ENCODE data around the gene RAB11FIP5.

Gene RAB11FIP5

DNA sequence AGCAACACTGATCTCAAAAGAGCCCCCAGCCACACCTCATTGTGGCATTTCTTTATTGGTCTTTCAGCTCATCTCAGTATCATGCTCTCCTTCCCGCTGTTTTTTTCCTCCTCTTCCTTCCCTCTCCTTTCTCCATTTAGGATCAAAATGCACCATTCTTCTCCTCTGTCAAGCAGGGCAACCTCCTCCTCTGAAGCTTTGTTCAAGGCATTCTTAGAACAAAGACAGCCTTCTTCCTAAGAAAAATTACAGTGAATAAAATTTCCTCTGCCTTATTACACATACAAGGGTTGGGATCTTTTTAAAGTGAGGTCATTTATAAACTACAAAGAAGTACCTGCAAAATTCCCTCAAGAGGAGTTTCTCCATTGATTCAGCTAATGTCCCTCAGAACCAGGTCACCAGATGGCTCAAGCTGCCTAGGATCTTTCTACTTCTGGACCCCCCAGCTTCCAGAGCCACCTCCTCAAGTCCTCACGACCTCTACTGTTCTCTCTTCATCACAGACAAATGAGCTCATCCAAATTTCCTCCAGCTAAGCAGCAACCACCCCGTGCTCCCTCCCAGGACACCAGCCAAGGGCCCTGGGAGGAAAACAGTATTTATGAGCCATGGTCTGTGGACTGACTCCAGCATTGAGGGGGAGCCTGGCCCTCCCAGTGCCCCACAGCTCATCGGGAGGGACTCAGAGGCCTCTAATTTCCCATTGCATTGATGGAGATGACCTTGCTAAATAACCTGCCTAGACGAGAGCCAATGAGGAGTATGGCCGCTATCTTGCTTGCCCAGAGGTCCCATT, 59.2 kb downstream of the RAB11FIP5 start:
- no peak overlapping the region for H3K9ac ChIP-seq (ENCODE audit: low read depth, low read length)
- H3K4me1 ChIP-seq (ENCODE audit: control insufficient read depth, insufficient read depth, low read length) = no peaks in the 10 kb centered on the region
- H3K4me3 ChIP-seq (ENCODE audit: low read depth, low read length) = no peak overlapping the region
- H3K27me3 ChIP-seq (ENCODE audit: control insufficient read depth, insufficient read depth, low read length) = no peaks in the 10 kb centered on the region
- no peaks in the 10 kb centered on the region for H3K36me3 ChIP-seq (ENCODE audit: control insufficient read depth, insufficient read depth, low read length)
- no peaks in the 10 kb centered on the region for H3K9me3 ChIP-seq (ENCODE audit: control insufficient read depth, insufficient read depth, low read length)

DNA sequence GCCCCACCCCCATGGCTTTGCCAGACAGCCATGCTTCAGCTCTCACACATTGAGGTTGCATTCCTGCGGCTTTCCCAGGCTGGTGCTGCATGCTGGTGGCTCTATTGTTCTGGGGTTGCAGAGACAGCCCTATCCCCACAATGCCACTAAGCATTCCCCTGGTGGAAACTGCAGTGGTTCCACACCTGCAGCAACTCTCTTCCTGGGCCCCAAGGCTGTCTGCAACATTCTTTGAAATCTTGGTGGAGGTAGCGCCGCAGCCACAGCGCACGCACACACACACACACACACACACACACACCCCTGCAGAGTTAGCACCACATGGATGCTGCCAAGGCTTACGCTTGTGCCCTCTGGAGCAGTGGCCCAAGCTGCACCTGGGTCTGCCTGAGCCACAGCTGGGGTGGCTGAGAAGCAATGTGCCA, 62.6 kb downstream of the RAB11FIP5 start:
- H3K4me3 ChIP-seq (ENCODE audit: low read depth, low read length) = no peak overlapping the region
- H3K9me3 ChIP-seq (ENCODE audit: control insufficient read depth, insufficient read depth, low read length) = no peaks in the 10 kb centered on the region
- H3K36me3 ChIP-seq (ENCODE audit: control insufficient read depth, insufficient read depth, low read length) = no peaks in the 10 kb centered on the region
- H3K4me1 ChIP-seq (ENCODE audit: control insufficient read depth, insufficient read depth, low read length) = no peaks in the 10 kb centered on the region
- no peak overlapping the region for H3K9ac ChIP-seq (ENCODE audit: low read depth, low read length)
- H3K27me3 ChIP-seq (ENCODE audit: control insufficient read depth, insufficient read depth, low read length) = no peaks in the 10 kb centered on the region

DNA sequence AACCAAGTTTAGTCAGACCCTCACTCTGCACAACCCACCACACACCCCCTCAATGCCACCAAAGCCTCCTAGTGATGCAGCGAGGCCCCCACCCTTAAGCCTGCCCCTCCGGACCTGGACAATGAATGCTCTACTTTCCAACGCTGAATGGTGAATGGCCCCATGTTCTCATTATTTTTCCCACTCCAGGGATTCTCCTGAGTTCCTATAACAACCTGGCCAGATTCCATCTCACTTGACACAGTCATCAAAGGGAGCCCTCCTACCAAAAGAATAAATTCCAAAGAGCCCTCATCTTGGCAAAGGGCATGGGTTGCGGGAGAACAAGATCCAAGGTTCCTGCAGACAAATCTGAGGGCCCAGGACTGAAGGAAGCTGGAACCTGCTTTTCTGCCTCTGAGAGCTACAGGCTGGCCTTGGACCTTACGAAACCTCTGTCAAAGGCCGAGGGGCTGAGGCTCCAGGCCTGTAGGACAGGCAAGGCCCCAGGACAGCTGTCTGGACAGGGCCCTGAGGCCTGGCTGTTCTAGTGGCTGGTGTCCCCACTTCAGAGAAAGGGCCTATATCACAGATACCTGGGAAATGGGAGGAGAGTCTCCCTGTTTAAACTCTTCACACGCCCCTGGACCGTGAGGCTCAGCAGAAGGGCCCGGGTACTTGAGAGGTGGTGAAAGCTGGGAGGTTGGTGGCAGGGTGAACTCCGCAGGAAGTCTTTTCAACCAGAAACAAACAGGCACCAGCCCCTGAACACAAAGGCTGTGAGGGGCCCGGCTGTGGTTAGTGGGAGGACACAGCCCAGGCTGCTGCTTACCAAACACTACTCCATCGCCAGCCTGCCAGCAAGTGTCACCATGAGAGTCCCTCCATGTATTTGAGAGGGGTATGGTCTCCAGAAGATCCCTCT, 68.6 kb downstream of the RAB11FIP5 start:
- Histone ChIP-seq H3K9me3 (ENCODE audit: control insufficient read depth, insufficient read depth, low read length) (no peaks in the 10 kb centered on the region), H3K4me3 (ENCODE audit: low read depth, low read length) (no peak overlapping the region), H3K27me3 (ENCODE audit: control insufficient read depth, insufficient read depth, low read length) (no peaks in the 10 kb centered on the region), H3K9ac (ENCODE audit: low read depth, low read length) (peak overlapping the region; percentile 41), H3K4me1 (ENCODE audit: control insufficient read depth, insufficient read depth, low read length) (no peaks in the 10 kb centered on the region), H3K36me3 (ENCODE audit: control insufficient read depth, insufficient read depth, low read length) (no peaks in the 10 kb centered on the region)

DNA sequence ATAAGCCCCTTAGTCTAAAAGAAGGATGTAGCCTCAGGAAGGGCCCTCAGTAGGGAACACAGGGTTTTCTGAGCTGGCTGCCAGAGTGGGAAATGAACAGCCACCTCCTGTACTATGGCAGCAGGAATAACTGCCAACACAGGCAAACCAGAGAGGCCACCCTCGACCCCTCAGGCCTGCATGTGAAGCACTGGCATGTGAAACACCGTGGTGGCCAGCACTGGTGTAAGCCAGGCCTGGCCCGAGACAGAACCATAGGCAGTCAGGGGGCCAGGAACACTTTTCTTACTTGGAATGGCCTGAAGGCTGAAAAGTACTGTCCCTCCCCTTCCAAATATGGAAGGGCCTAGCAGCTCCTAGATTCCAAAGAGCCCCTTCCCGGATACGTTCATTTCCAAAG, 69.5 kb downstream of the RAB11FIP5 start:
- H3K4me3 ChIP-seq (ENCODE audit: low read depth, low read length) = no peak overlapping the region
- no peaks in the 10 kb centered on the region for H3K27me3 ChIP-seq (ENCODE audit: control insufficient read depth, insufficient read depth, low read length)
- no peak overlapping the region for H3K9ac ChIP-seq (ENCODE audit: low read depth, low read length)
- H3K4me1 ChIP-seq (ENCODE audit: control insufficient read depth, insufficient read depth, low read length) = no peaks in the 10 kb centered on the region
- H3K9me3 ChIP-seq (ENCODE audit: control insufficient read depth, insufficient read depth, low read length) = no peaks in the 10 kb centered on the region
- H3K36me3 ChIP-seq (ENCODE audit: control insufficient read depth, insufficient read depth, low read length) = no peaks in the 10 kb centered on the region

DNA sequence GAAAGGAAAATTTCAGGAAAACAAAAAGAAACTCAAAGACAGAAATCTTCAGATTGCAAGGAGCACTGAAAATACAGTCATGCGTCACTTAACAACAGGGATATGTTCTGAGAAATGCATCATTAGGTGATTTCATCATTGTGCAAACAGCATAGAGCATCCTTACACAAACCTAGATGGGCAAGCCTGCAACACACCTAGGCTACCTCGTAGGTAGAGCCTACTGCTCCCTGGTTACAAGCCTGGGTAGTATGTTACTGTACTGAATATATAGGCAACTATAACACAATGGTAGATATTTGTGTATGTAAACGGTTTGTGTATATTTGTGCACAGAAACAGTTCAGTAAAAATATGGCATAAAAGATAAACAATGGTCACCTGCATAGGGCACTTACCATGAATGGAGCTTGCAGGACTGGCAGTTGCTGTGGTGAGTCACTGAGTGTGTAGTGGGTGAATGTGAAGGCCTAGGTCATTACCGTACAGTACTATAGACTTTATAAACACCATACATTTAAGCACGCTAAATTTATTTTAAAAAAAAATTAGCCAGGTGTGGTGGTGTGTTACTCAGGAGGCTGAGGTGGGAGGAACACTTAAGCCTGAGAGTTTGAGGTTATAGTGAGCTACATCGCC, 74.7 kb downstream of the RAB11FIP5 start:
- H3K4me1 ChIP-seq (ENCODE audit: control insufficient read depth, insufficient read depth, low read length) = peaks cover 9% of the 10 kb centered on the region
- H3K27me3 ChIP-seq (ENCODE audit: control insufficient read depth, insufficient read depth, low read length) = no peaks in the 10 kb centered on the region
- no peaks in the 10 kb centered on the region for H3K36me3 ChIP-seq (ENCODE audit: control insufficient read depth, insufficient read depth, low read length)
- H3K9me3 ChIP-seq (ENCODE audit: control insufficient read depth, insufficient read depth, low read length) = no peaks in the 10 kb centered on the region
- H3K4me3 ChIP-seq (ENCODE audit: low read depth, low read length) = no peak overlapping the region
- H3K9ac ChIP-seq (ENCODE audit: low read depth, low read length) = no peak overlapping the region

DNA sequence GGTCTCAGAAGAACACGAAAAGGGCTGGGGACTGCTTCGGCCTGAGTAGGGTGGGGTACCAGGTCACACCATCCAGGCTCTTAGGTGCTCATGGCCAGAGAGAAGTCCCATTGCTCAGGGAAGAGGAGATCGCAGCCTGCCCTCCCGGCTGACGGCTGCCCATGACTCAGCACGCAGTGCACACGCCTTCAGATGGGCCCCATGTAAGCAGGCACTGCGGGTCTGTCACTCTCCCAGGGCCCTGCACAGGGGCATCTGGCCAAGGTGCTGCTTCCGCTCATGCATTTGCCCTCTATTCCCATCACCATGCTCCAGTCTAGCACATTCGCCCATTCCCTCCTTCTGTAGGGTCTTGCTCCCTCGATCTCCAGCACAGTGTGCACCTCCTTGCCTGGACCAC, 76.0 kb downstream of the RAB11FIP5 start:
- no peak overlapping the region for H3K9ac ChIP-seq (ENCODE audit: low read depth, low read length)
- H3K9me3 ChIP-seq (ENCODE audit: control insufficient read depth, insufficient read depth, low read length) = no peaks in the 10 kb centered on the region
- no peaks in the 10 kb centered on the region for H3K36me3 ChIP-seq (ENCODE audit: control insufficient read depth, insufficient read depth, low read length)
- H3K27me3 ChIP-seq (ENCODE audit: control insufficient read depth, insufficient read depth, low read length) = no peaks in the 10 kb centered on the region
- H3K4me1 ChIP-seq (ENCODE audit: control insufficient read depth, insufficient read depth, low read length) = peaks cover 9% of the 10 kb centered on the region
- H3K4me3 ChIP-seq (ENCODE audit: low read depth, low read length) = no peak overlapping the region

DNA sequence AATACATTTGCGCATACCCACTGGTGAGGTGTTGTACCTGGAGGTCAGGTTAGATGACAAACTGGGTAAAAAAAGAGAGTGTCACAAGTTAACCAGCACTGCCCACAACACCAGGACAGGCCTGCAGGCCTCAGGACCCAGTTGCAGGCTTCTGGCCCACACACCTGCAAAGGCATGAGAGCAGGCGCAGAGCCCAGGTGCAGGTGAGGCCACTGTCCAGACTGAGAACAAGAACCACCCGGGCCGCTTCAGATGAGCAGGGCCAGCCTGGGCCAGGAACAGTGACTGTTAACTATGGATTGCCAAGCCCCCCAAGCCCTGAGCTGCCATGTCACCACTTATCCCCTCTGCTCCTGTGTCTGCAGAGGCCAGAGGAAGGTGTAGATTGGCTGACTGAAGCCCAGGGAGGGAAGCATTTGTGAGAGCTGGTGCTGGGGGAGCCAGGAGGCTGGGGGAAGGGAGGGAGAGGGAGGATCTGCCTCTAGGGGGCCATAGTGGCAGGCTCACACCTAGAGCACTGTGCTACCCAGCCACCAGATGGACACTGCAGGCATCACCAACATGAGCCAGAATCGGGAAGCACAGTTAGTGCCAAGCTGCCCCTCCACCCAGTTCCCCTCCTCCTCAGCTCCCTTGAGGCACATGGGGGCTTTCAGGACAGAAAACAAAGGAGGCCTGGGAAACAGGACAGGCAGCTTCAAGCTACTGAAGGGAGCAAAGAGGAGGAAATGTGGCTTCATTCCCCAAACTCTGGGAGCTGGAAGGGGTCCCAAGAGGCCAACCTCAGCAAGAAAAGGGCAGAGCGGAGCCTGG, 76.6 kb downstream of the RAB11FIP5 start:
- Histone ChIP-seq H3K4me1 (ENCODE audit: control insufficient read depth, insufficient read depth, low read length) (peaks cover 9% of the 10 kb centered on the region), H3K9ac (ENCODE audit: low read depth, low read length) (no peak overlapping the region), H3K36me3 (ENCODE audit: control insufficient read depth, insufficient read depth, low read length) (no peaks in the 10 kb centered on the region), H3K4me3 (ENCODE audit: low read depth, low read length) (no peak overlapping the region), H3K9me3 (ENCODE audit: control insufficient read depth, insufficient read depth, low read length) (no peaks in the 10 kb centered on the region), H3K27me3 (ENCODE audit: control insufficient read depth, insufficient read depth, low read length) (no peaks in the 10 kb centered on the region)

DNA sequence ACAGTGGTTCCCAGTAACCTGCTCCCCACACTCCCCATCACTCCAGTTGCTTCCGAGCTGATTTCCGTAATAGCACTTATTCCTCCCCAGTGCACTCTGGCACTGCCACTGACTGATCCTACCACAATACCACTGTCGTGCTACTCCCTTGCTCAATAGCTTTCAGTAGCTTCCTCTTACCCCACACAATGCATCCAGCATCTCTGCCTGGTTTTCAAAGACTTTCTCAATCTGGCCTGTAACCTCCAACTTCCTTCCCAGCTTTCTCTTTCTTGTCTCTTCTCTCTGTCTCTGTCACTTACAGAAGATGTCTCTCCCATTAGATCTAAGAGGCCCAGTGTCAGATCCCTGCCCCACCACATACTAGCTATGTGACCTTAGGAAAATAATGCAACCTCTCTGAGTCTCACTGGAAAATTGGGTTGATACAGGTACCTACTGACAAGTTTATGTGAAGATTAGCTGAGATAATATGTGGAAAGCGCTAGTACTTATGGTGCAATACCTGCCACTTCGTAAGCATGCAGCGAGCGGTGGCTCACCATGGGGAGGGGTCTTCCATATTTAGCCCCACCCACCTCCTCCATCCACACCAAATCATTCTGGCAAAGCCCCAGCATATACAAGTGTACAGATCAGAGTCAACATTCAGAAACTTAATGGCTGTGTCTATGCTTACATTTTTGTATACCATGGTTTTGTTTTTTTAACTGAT, 77.9 kb downstream of the RAB11FIP5 start:
- no peaks in the 10 kb centered on the region for H3K27me3 ChIP-seq (ENCODE audit: control insufficient read depth, insufficient read depth, low read length)
- H3K4me3 ChIP-seq (ENCODE audit: low read depth, low read length) = no peak overlapping the region
- no peaks in the 10 kb centered on the region for H3K9me3 ChIP-seq (ENCODE audit: control insufficient read depth, insufficient read depth, low read length)
- no peaks in the 10 kb centered on the region for H3K36me3 ChIP-seq (ENCODE audit: control insufficient read depth, insufficient read depth, low read length)
- H3K4me1 ChIP-seq (ENCODE audit: control insufficient read depth, insufficient read depth, low read length) = peaks cover 9% of the 10 kb centered on the region
- H3K9ac ChIP-seq (ENCODE audit: low read depth, low read length) = no peak overlapping the region

DNA sequence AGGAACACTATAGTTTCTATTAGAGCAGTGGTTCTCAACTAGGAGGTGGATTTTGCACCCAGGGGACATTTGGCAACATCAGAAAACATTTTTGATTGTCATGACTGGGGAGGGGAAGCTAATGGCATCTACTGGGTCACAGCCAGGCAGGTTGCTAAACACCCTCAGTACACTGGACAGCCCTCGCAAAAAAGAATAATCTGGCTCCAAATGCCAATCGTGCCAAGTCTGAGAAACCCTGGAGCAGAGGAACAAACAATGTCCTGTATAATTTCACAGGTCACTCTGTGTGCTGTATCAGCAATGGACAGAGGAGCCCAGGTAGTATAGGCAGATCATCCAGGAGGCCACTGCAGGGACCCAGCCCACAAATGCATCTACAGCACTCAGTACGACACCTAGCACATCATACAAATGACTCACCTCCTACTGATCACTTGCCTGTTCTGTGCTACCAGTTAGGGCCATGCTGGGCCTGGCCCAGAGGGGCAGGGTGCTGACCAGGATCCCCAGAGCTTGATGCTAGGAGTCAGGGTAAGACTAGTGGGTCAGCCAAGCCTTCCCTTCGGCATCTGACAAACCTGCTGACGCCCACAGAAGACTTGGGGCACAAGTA, 78.9 kb downstream of the RAB11FIP5 start:
- H3K9ac ChIP-seq (ENCODE audit: low read depth, low read length) = no peak overlapping the region
- H3K4me3 ChIP-seq (ENCODE audit: low read depth, low read length) = no peak overlapping the region
- no peaks in the 10 kb centered on the region for H3K36me3 ChIP-seq (ENCODE audit: control insufficient read depth, insufficient read depth, low read length)
- peaks cover 9% of the 10 kb centered on the region for H3K4me1 ChIP-seq (ENCODE audit: control insufficient read depth, insufficient read depth, low read length)
- no peaks in the 10 kb centered on the region for H3K27me3 ChIP-seq (ENCODE audit: control insufficient read depth, insufficient read depth, low read length)
- H3K9me3 ChIP-seq (ENCODE audit: control insufficient read depth, insufficient read depth, low read length) = no peaks in the 10 kb centered on the region

DNA sequence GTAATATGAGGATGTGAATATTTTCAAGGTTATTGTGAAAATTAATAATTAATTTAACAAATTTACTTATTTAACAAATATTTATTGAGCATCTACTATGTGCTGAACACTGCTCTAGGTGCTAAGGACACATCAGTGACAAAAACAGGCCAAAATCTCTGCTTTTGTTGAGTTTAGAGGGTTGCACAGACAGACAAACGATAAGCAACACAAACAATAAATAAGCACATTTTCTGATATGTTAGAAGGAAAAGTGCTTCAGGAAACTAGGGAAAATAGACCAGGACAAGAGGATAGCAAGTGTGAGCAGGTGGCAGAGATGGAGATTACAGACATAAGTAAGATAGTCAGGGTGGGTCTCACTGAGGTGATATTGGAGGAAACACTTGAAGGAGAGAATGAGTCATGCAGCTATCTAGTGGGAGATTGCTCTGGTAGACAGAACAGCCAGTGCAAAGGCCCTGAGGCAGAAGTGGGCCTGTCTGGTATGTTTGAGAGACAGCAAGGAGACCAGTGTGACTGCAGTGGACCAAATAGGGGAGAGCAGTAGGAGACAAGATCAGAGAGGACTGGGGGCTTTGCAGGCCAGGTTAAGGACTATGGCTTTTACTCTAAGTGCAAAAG, 79.5 kb downstream of the RAB11FIP5 start:
- Histone ChIP-seq H3K9ac (ENCODE audit: low read depth, low read length) (no peak overlapping the region), H3K36me3 (ENCODE audit: control insufficient read depth, insufficient read depth, low read length) (no peaks in the 10 kb centered on the region), H3K4me3 (ENCODE audit: low read depth, low read length) (no peak overlapping the region), H3K4me1 (ENCODE audit: control insufficient read depth, insufficient read depth, low read length) (peaks cover 9% of the 10 kb centered on the region), H3K27me3 (ENCODE audit: control insufficient read depth, insufficient read depth, low read length) (no peaks in the 10 kb centered on the region), H3K9me3 (ENCODE audit: control insufficient read depth, insufficient read depth, low read length) (no peaks in the 10 kb centered on the region)
